ENCODE results near the gene OXTR.

Gene OXTR

GRCh38 chr3:8769088-8769822 lies at the start of gene OXTR:
Gene OXTR (minus strand): TSS chr3:8769613. CDS start chr3:8768187, 1,426 bp downstream.
- H3K27ac ChIP-seq: peak within 1 kb of the TSS; percentile 33; the same call in 1 of the 2 replicates
- TF ChIP-seq CTCF (conservative IDR thresholded peaks at IDR 0.05): peak; percentile 100

GRCh38 chr3:8817486-8817885 lies 48.1 kb upstream of the OXTR start:
- no peak for TF ChIP-seq CTCF (conservative IDR thresholded peaks at IDR 0.05)
- no peak overlapping the region for H3K27ac ChIP-seq

GRCh38 chr3:8816106-8816505 lies 46.7 kb upstream of the OXTR start:
- no peak for TF ChIP-seq CTCF (conservative IDR thresholded peaks at IDR 0.05)
- H3K27ac ChIP-seq: no peak overlapping the region

GRCh38 chr3:8813411-8813810 lies 44.0 kb upstream of the OXTR start:
- H3K27ac ChIP-seq: no peak overlapping the region
- TF ChIP-seq CTCF (conservative IDR thresholded peaks at IDR 0.05): no peak

- TF ChIP-seq CTCF (conservative IDR thresholded peaks at IDR 0.05): no peak
- no peak overlapping the region for H3K27ac ChIP-seq
Measured at GRCh38 chr3:8810561-8810960, 41.1 kb upstream of the OXTR start.

GRCh38 chr3:8805774-8806173 lies 36.4 kb upstream of the OXTR start:
- no peak overlapping the region for H3K27ac ChIP-seq
- TF ChIP-seq CTCF (conservative IDR thresholded peaks at IDR 0.05): no peak

GRCh38 chr3:8802256-8802655 lies 32.8 kb upstream of the OXTR start:
- TF ChIP-seq CTCF (conservative IDR thresholded peaks at IDR 0.05): no peak
- peak overlapping the region; percentile 49 for H3K27ac ChIP-seq
